Lung (tissue), 12 donors: ENCODE measurements around the gene RAB38. TPM values are rescaled to one million over a fixed set of nuclear protein-coding genes. Genes with fewer than 3 reads are reported as not detected.
A peak's percentile ranks its signal among the peaks of the same experiment; 100 is the strongest.

Source experiments
- ATAC-seq: fragments of 200-7000 bp; cut with Tn5 transposase; one replicate; pipeline ENCODE4 v1.9.1; 2020; ENCODE audit warnings: moderate number of reproducible peaks; ENCODE audit not compliant: insufficient read depth, low FRiP score
- DNase-seq, 3 donors: peaks; one replicate each; pipeline ENCODE4 v3.0.0-alpha.2; 2013 to 2017
- H3K27ac ChIP-seq, 2 donors: one replicate each; pipeline ENCODE4 v1.5.1; 2013; ENCODE audit warnings: mild to moderate bottlenecking in 2 of 2, moderate library complexity in 2 of 2, control low read depth in 1 of 2, inconsistent platforms in 1 of 2, low read depth in 1 of 2, low read length in 1 of 2
- H3K27me3 ChIP-seq, 3 donors: one replicate each; pipeline ENCODE4 v1.5.1; 2013; ENCODE audit warnings: low read length in 2 of 3; ENCODE audit not compliant: control insufficient read depth in 3 of 3, insufficient read depth in 3 of 3
- H3K36me3 ChIP-seq, 4 donors: one replicate each; pipeline ENCODE4 v1.5.1; 2013; ENCODE audit warnings: low read length in 4 of 4, mild to moderate bottlenecking in 1 of 4, moderate library complexity in 1 of 4; ENCODE audit not compliant: control insufficient read depth in 4 of 4, insufficient read depth in 4 of 4
- H3K4me1 ChIP-seq, 5 donors: one replicate each; pipeline ENCODE4 v1.5.1; 2013; ENCODE audit warnings: low read length in 5 of 5, mild to moderate bottlenecking in 2 of 5, moderate library complexity in 1 of 5; ENCODE audit not compliant: control insufficient read depth in 5 of 5, insufficient read depth in 5 of 5
- H3K4me3 ChIP-seq: one replicate; pipeline ENCODE4 v1.5.1; 2013; ENCODE audit warnings: mild to moderate bottlenecking, control low read depth, moderate library complexity
- H3K9ac ChIP-seq, 2 donors: one replicate each; pipeline ENCODE4 v1.5.1; 2013; ENCODE audit warnings: low read length in 2 of 2, control low read depth in 1 of 2; ENCODE audit not compliant: insufficient read depth in 1 of 2
- H3K9me3 ChIP-seq, 4 donors: one replicate each; pipeline ENCODE4 v1.5.1; 2013; ENCODE audit warnings: low read length in 3 of 4, mild to moderate bottlenecking in 1 of 4, moderate library complexity in 1 of 4; ENCODE audit not compliant: control insufficient read depth in 4 of 4, insufficient read depth in 3 of 4
- CTCF ChIP-seq: IDR thresholded peaks from 2 replicates; pipeline ENCODE4 v1.5.1; 2012; ENCODE audit warnings: mild to moderate bottlenecking; ENCODE audit errors: control extremely low read depth, extremely low read depth
- WGBS, 2 donors: extraction: QIAGEN DNeasy Blood & Tissue Kit; methylation state at CpG; one replicate each; pipeline ENCODE4 v1.1.7; 2013; 5-methylcytosine and 5-hydroxymethylcytosine counted together
- polyA plus RNA-seq, 2 donors: library from polyadenylated mRNA; stranded (reverse); fragments of 200-250 nt; gene quantifications; one replicate each; pipeline ENCODE4 v1.2.1, GENCODE V29; 2013
- total RNA-seq, 2 donors: library from RNA; depleted of rRNA in 1 of 2; stranded (reverse); fragments of >200 nt in 1 of 2; gene quantifications; one replicate each; pipeline ENCODE4 v1.2.1, GENCODE V29; 2014 to 2021
- donor health status: control.
- donor health status: control.
- donor health status: Bipolar disorder and iron deficiency.
- donor health status: healthy.
- donor health status: DM: yes; HTN: yes; CAD: no.

RAB38 gene
- total and polyA plus RNA-seq, 4 donors = 4.7 to 11.7 (median 7.5) TPM

- Histone ChIP-seq H3K4me1 (peaks cover 0 to 12% (median 9%) of the 10 kb centered on the region in 5 donors), H3K27me3 (no peaks in the 10 kb centered on the region), H3K9ac (no peak overlapping the region), H3K27ac (no peak overlapping the region), H3K9me3 (peaks cover 0 to 10% (median 6%) of the 10 kb centered on the region in 4 donors), H3K4me3 (no peak overlapping the region), H3K36me3 (peaks cover 0 to 2% (median 0%) of the 10 kb centered on the region in 4 donors)
- TF ChIP-seq CTCF = no peak
- DNase-seq (no peak), ATAC-seq (no peak)
- 86 to 87% methylated on average over 4 of the region's 4 CpGs for WGBS, 2 donors
Observed at GRCh38 chr11:88157370-88157769, 17.9 kb downstream of the RAB38 start.

GRCh38 chr11:88152381-88152780 lies 22.9 kb downstream of the RAB38 start:
- DNase-seq (peak; percentile 57 to 93 (median 91)), ATAC-seq (no peak)
- H3K27me3 ChIP-seq = no peaks in the 10 kb centered on the region
- peaks cover 0 to 10% (median 0%) of the 10 kb centered on the region in 4 donors for H3K9me3 ChIP-seq
- no peak overlapping the region for H3K9ac ChIP-seq
- peaks cover 0 to 12% (median 5%) of the 10 kb centered on the region in 4 donors for H3K36me3 ChIP-seq
- TF ChIP-seq CTCF = no peak
- no peak overlapping the region for H3K4me3 ChIP-seq
- no peak overlapping the region for H3K27ac ChIP-seq
- peaks cover 0 to 30% (median 17%) of the 10 kb centered on the region in 5 donors for H3K4me1 ChIP-seq

GRCh38 chr11:88151709-88152265 lies 23.5 kb downstream of the RAB38 start:
- peaks cover 0 to 10% (median 0%) of the 10 kb centered on the region in 4 donors for H3K9me3 ChIP-seq
- no peaks in the 10 kb centered on the region for H3K27me3 ChIP-seq
- peak overlapping the region in 1 of 2 donors; percentile 11 for H3K9ac ChIP-seq
- ATAC-seq (no peak), DNase-seq (peak in 2 of 3 donors; percentile 49 to 62)
- H3K36me3 ChIP-seq = peaks cover 0 to 12% (median 5%) of the 10 kb centered on the region in 4 donors
- no peak for TF ChIP-seq CTCF
- peaks cover 0 to 30% (median 17%) of the 10 kb centered on the region in 5 donors for H3K4me1 ChIP-seq
- H3K4me3 ChIP-seq = no peak overlapping the region
- no peak overlapping the region for H3K27ac ChIP-seq
- WGBS, 2 donors = 76 to 90% methylated on average over 5 of the region's 5 CpGs

- Histone ChIP-seq H3K27me3 (no peaks in the 10 kb centered on the region), H3K4me3 (no peak overlapping the region), H3K9ac (no peak overlapping the region), H3K36me3 (peaks cover 0 to 12% (median 4%) of the 10 kb centered on the region in 4 donors), H3K4me1 (peaks cover 0 to 6% (median 0%) of the 10 kb centered on the region in 5 donors), H3K9me3 (no peaks in the 10 kb centered on the region), H3K27ac (no peak overlapping the region)
- no peak for ATAC-seq
- 91 to 92% methylated on average over 1 of the region's 1 CpG for WGBS, 2 donors
- no peak for DNase-seq
- no peak for TF ChIP-seq CTCF
Observed at GRCh38 chr11:88146106-88146505, 29.1 kb downstream of the RAB38 start.
